ENCODE measurements around the gene ACAD8.

- TF ChIP-seq, protein P1, sequence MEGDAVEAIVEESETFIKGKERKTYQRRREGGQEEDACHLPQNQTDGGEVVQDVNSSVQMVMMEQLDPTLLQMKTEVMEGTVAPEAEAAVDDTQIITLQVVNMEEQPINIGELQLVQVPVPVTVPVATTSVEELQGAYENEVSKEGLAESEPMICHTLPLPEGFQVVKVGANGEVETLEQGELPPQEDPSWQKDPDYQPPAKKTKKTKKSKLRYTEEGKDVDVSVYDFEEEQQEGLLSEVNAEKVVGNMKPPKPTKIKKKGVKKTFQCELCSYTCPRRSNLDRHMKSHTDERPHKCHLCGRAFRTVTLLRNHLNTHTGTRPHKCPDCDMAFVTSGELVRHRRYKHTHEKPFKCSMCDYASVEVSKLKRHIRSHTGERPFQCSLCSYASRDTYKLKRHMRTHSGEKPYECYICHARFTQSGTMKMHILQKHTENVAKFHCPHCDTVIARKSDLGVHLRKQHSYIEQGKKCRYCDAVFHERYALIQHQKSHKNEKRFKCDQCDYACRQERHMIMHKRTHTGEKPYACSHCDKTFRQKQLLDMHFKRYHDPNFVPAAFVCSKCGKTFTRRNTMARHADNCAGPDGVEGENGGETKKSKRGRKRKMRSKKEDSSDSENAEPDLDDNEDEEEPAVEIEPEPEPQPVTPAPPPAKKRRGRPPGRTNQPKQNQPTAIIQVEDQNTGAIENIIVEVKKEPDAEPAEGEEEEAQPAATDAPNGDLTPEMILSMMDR (IDR thresholded peaks at IDR 0.05): no peak
- no peak for TF ChIP-seq POLR2A (IDR thresholded peaks at IDR 0.05)
These were observed 7.1 kb downstream of the ACAD8 start for GRCh38 chr11:134260503-134260902.

Data from right lobe of liver (tissue), 4 donors.